HL-60 (cell line): ENCODE measurements around the gene COBLL1.

Source experiments
- DNase-seq, 2 experiments: peaks; one replicate each; pipeline ENCODE4 v3.0.0-alpha.2; 2010 to 2020; ENCODE audit warnings: low read depth in 1 of 2, low spot score in 1 of 2
- H3K27ac ChIP-seq: fragments of 250-450 bp; sonication (Bioruptor Pico); replicated peaks from 2 replicates; pipeline ENCODE4 v1.5.1; 2020; ENCODE audit warnings: mild to moderate bottlenecking, moderate library complexity
- H3K27me3 ChIP-seq: fragments of 250-450 bp; sonication (Bioruptor Pico); 2 replicates; pipeline ENCODE4 v1.5.1; 2021; ENCODE audit warnings: mild to moderate bottlenecking, moderate library complexity; ENCODE audit not compliant: insufficient read depth, poor library complexity, severe bottlenecking
- H3K4me3 ChIP-seq: replicated peaks from 2 replicates; pipeline ENCODE4 v1.5.1; 2011; ENCODE audit warnings: mild to moderate bottlenecking, control low read depth, low read length; ENCODE audit not compliant: insufficient read depth
- GABPA ChIP-seq: IDR thresholded peaks from 2 replicates; pipeline ENCODE4 v1.6.1; 2012; ENCODE audit warnings: low read depth
- POLR2AphosphoS5 ChIP-seq: IDR thresholded peaks from 2 replicates; pipeline ENCODE4 v1.6.1; 2012; ENCODE audit warnings: low read depth
- SPI1 ChIP-seq: IDR thresholded peaks from 2 replicates; pipeline ENCODE4 v1.6.1; 2012; ENCODE audit warnings: low read depth, mild to moderate bottlenecking, borderline replicate concordance
- TF ChIP-seq, protein P1 (sequence below): IDR thresholded peaks from one replicate; pipeline ENCODE4 v1.5.1; 2011; ENCODE audit warnings: low read length, control low read depth, inconsistent platforms; ENCODE audit not compliant: insufficient read depth
- TF ChIP-seq, protein P2 (sequence below): IDR thresholded peaks from 2 replicates; pipeline ENCODE4 v1.6.1; 2012; ENCODE audit warnings: low read depth; ENCODE audit not compliant: insufficient replicate concordance

Gene COBLL1

DNA sequence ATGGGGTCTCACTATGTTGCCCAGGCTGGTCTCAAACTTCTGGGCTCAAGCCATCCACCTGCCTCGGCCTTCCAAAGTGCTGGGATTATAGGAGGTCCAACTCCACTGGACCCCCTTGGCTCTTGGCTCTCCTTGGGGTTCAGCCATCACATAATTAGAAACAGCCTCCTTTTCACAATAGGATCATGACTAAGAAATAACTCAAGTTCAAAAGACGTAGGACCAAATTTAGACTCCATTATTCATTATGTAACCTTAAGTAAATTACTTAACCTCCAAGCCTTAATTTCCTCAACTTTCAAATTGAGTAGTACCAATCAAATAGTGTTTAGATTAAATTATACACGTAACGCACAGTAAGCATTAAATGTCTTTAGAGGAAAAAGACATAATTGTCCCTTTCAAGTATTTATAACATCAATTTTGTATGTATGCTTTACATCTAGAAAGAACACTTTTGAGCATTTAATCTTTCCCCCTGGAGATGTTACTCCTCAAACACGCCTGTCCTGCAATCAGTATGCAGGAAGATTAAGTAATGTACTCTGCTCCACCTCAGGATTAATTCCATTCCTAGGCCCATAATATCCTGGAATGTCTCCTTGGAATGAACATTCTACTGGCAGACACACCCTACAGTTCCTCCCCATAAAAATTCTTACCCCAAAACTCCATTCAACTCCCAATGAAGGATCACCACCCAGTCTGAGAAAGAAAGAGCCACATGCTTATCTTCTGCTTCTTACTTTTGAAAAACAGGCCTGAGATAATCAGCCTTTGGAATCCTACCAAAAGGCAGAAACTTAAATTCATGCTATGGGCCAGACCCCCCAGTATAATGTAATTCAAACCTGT lies 49.1 kb downstream of the COBLL1 start:
- no peak overlapping the region for H3K27ac ChIP-seq
- H3K27me3 ChIP-seq: no peaks in the 10 kb centered on the region
- no peak overlapping the region for H3K4me3 ChIP-seq
- TF ChIP-seq, protein P1, sequence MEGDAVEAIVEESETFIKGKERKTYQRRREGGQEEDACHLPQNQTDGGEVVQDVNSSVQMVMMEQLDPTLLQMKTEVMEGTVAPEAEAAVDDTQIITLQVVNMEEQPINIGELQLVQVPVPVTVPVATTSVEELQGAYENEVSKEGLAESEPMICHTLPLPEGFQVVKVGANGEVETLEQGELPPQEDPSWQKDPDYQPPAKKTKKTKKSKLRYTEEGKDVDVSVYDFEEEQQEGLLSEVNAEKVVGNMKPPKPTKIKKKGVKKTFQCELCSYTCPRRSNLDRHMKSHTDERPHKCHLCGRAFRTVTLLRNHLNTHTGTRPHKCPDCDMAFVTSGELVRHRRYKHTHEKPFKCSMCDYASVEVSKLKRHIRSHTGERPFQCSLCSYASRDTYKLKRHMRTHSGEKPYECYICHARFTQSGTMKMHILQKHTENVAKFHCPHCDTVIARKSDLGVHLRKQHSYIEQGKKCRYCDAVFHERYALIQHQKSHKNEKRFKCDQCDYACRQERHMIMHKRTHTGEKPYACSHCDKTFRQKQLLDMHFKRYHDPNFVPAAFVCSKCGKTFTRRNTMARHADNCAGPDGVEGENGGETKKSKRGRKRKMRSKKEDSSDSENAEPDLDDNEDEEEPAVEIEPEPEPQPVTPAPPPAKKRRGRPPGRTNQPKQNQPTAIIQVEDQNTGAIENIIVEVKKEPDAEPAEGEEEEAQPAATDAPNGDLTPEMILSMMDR: no peak
- TF ChIP-seq POLR2AphosphoS5 (no peak), GABPA (no peak), SPI1 (no peak)
- TF ChIP-seq, protein P2, sequence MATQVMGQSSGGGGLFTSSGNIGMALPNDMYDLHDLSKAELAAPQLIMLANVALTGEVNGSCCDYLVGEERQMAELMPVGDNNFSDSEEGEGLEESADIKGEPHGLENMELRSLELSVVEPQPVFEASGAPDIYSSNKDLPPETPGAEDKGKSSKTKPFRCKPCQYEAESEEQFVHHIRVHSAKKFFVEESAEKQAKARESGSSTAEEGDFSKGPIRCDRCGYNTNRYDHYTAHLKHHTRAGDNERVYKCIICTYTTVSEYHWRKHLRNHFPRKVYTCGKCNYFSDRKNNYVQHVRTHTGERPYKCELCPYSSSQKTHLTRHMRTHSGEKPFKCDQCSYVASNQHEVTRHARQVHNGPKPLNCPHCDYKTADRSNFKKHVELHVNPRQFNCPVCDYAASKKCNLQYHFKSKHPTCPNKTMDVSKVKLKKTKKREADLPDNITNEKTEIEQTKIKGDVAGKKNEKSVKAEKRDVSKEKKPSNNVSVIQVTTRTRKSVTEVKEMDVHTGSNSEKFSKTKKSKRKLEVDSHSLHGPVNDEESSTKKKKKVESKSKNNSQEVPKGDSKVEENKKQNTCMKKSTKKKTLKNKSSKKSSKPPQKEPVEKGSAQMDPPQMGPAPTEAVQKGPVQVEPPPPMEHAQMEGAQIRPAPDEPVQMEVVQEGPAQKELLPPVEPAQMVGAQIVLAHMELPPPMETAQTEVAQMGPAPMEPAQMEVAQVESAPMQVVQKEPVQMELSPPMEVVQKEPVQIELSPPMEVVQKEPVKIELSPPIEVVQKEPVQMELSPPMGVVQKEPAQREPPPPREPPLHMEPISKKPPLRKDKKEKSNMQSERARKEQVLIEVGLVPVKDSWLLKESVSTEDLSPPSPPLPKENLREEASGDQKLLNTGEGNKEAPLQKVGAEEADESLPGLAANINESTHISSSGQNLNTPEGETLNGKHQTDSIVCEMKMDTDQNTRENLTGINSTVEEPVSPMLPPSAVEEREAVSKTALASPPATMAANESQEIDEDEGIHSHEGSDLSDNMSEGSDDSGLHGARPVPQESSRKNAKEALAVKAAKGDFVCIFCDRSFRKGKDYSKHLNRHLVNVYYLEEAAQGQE: no peak
- no peak for DNase-seq

DNA sequence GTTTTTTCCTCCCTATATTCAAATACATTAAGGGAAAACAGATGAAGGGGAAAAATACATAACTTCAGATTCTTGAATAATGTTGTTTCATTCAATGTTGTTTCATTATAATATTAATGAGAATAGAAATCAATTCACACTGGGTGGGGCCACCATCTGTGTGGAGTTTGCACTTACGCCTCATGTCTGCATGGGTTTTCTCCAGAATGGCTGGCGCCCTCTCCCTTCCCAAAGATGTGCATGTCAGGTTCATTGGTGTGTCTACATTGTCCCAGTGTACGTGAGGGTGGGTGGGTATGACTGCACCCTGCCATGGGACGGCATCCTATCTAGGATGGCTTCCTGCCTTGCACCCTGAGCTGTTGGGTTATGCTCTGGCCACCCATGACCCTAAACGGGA lies 51.7 kb downstream of the COBLL1 start:
- H3K27me3 ChIP-seq: no peaks in the 10 kb centered on the region
- no peak overlapping the region for H3K4me3 ChIP-seq
- no peak overlapping the region for H3K27ac ChIP-seq
- no peak for DNase-seq
- TF ChIP-seq, protein P1: no peak
- TF ChIP-seq SPI1 (no peak), GABPA (no peak), POLR2AphosphoS5 (no peak)
- TF ChIP-seq, protein P2: no peak

DNA sequence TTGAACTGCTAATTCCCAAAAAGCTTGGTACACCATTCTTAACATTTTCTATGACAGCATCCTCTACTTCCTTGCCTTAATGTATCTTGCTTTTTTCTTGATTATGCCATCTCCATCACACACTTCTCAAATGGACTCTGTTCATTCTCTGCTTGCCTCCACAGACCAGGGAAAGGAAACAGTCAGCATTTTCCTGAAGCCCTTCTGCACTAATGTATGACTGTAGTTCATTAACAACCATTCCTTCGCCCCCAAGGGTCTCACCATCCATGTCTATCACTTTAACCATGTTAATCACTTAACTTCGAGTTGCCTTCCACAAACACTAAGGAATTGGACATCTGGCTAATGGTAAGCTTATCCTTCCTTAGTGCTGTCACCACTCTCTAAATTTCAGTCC lies 54.8 kb downstream of the COBLL1 start:
- no peak for DNase-seq
- Histone ChIP-seq H3K4me3 (no peak overlapping the region), H3K27ac (no peak overlapping the region), H3K27me3 (no peaks in the 10 kb centered on the region)
- TF ChIP-seq, protein P2: no peak
- TF ChIP-seq, protein P1: no peak
- no peak for TF ChIP-seq GABPA
- TF ChIP-seq POLR2AphosphoS5: no peak
- TF ChIP-seq SPI1: no peak
